ENCODE measurements around the gene PEAK1. TPM values are rescaled to one million over a fixed set of nuclear protein-coding genes. Genes with fewer than 3 reads are reported as not detected.
A peak's percentile ranks its signal among the peaks of the same experiment; 100 is the strongest.

The PEAK1 gene
- total and polyA plus RNA-seq, 2 experiments from 2014 or later: 7.8 to 34.1 TPM

DNA sequence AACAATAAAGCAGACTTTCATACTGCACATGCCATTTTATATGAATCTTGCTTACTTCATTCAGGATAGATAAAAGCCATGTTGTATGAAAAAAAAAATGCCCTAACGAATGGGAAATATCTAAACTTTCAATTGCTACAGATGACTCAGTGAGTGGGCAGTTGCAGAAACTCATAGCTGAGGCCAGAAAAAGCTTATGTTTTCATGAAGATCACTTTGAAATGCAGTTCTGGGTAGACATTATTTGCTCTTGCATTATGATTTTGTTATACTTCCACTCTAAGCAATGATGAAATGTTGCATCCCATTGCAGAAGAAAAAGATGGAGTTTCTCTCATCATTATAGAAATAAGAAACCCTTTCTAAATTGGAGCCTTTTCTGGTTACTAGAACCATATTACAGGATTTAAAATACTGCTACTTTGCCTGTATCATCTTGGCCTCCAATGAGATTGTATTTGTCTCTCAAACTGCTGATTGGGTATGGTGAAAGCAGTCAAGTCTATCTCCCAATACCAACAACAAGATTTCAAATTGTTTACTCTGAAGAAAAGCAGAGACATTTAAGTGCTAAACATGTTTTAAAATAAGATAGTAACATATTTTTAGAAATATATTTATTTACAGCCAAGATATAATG lies 17.0 kb downstream of the PEAK1 start:
- 0 out of 2 replicates have a peak overlapping the region, but pooled peaks have one; percentile 8 for H3K27ac ChIP-seq (ENCODE audit: low read depth)
- DNase-seq (ENCODE audit: low spot score): no peak

More for the DNA sequence above, 17.0 kb downstream of the PEAK1 start:
- Histone ChIP-seq H3K9me2 (ENCODE audit: insufficient read depth) (no peaks in the 10 kb centered on the region), H3K4me3 (no peak overlapping the region), H3K27me3 (ENCODE audit: insufficient read depth) (no peaks in the 10 kb centered on the region), H3K4me2 (no peak overlapping the region), H3K79me2 (replicated peaks; ENCODE audit: insufficient read depth) (peaks cover 100% of the 10 kb centered on the region), H3K4me1 (ENCODE audit: insufficient read depth) (peaks cover 15% of the 10 kb centered on the region), H4K20me1 (replicated peaks; ENCODE audit: insufficient read depth) (peaks cover 2% of the 10 kb centered on the region; the same call in 1 of the 2 replicates), H3K36me3 (ENCODE audit: insufficient read depth) (peaks cover 6% of the 10 kb centered on the region; the same call in 1 of the 2 replicates), H2AFZ (no peak overlapping the region), H3F3A (replicated peaks; ENCODE audit: low read depth) (no peaks in the 10 kb centered on the region)
- Mint-ChIP-seq H3K4me1 (peaks cover 14% of the 10 kb centered on the region; the same call in 2 of the 3 replicates), H3K9me3 (peaks cover 36% of the 10 kb centered on the region), H3K36me3 (ENCODE audit: low read depth) (peaks cover 39% of the 10 kb centered on the region; the same call in 2 of the 3 replicates), H3K4me3 (no peak overlapping the region), H3K27me3 (ENCODE audit: insufficient read depth, low read depth, poor library complexity) (peaks cover 2% of the 10 kb centered on the region), H3K27ac (no peak overlapping the region)
- ATAC-seq: no peak
- no peak for TF ChIP-seq NANOG (IDR thresholded peaks at IDR 0.05; ENCODE audit: borderline replicate concordance)
- TF ChIP-seq STAT1 (IDR thresholded peaks at IDR 0.05; ENCODE audit: unreplicated experiment): no peak
- no peak for TF ChIP-seq ZNF114 (CRISPR knock-in tag; IDR thresholded peaks at IDR 0.05)
- TF ChIP-seq CREB1 (CRISPR knock-in tag; IDR thresholded peaks at IDR 0.05; ENCODE audit: low read depth): no peak
- no peak for TF ChIP-seq POLR2AphosphoS5 (IDR thresholded peaks at IDR 0.05; ENCODE audit: low read depth)
- TF ChIP-seq ETS1 (IDR thresholded peaks at IDR 0.05): no peak
- no peak for TF ChIP-seq ZNF462 (CRISPR knock-in tag; IDR thresholded peaks at IDR 0.05)
- TF ChIP-seq EZH2 (IDR thresholded peaks at IDR 0.05; ENCODE audit: low read depth, unreplicated experiment): no peak
